Body of pancreas (tissue), 4 donors: Measurements from ENCODE around the gene CACNA2D4. TPM values are rescaled to one million over a fixed set of nuclear protein-coding genes. Genes with fewer than 3 reads are reported as not detected.
A peak's percentile ranks its signal among the peaks of the same experiment; 100 is the strongest.

Source experiments
- ATAC-seq: fragments of 150-250 bp; one replicate; pipeline ENCODE4 v1.9.1; 2016
- DNase-seq, 4 donors: peaks; one replicate each; pipeline ENCODE4 v3.0.0-alpha.2; 2019
- H3K27ac ChIP-seq, 4 donors: fragments of 200-600 bp; sonication (generic); 1 replicate in 3 of 4; 2 replicates in 1 of 4; pipeline versions ENCODE4 v1.5.1 to v1.6.1; 2016 to 2019; ENCODE audit warnings: mild to moderate bottlenecking in 1 of 4, mixed read lengths in 1 of 4, moderate library complexity in 1 of 4
- H3K27me3 ChIP-seq, 2 donors: fragments of 200-600 bp; sonication (generic); one replicate each; pipeline ENCODE4 v1.6.0; 2016; ENCODE audit warnings: mild to moderate bottlenecking in 1 of 2
- H3K36me3 ChIP-seq, 2 donors: fragments of 200-600 bp; sonication (generic); replicated peaks in 1 of 2; 2 replicates each; pipeline ENCODE4 v1.5.1; 2016; ENCODE audit warnings: low read depth in 2 of 2; ENCODE audit not compliant: insufficient read depth in 1 of 2
- H3K4me1 ChIP-seq: fragments of 200-600 bp; sonication (generic); one replicate; pipeline ENCODE4 v1.6.0; 2016
- H3K4me3 ChIP-seq, 2 donors: fragments of 200-600 bp; sonication (generic); 1 replicate in 1 of 2; 2 replicates in 1 of 2; pipeline ENCODE4 v1.5.1; 2016 to 2019
- H3K9me3 ChIP-seq, 3 donors: fragments of 200-600 bp; sonication (generic); 1 replicate in 2 of 3; 2 replicates in 1 of 3; pipeline ENCODE4 v1.5.1; 2016
- CTCF ChIP-seq, 7 experiments: fragments of 450-650 bp in 4 of 7; fragments of 200-600 bp in 3 of 7; sonication (generic) in 3 of 7; IDR thresholded peaks; one replicate each; pipeline ENCODE4 v1.5.1; 2016 to 2019; ENCODE audit warnings: antibody characterized with exemption in 7 of 7
- POLR2A ChIP-seq, 3 donors: fragments of 450-650 bp; IDR thresholded peaks; one replicate each; pipeline ENCODE4 v1.6.1; 2016; ENCODE audit warnings: antibody characterized with exemption in 3 of 3, mild to moderate bottlenecking in 2 of 3
- WGBS, 2 donors: methylation state at CpG; one replicate each; pipeline ENCODE4 v1.1.5; 2017; 5-methylcytosine and 5-hydroxymethylcytosine counted together
- intact Hi-C: fragments of 100-400 bp; cut with DNase I; formaldehyde crosslinking; loops from one replicate; pipeline ENCODE4 v1.15.1; 2023
- total RNA-seq, 2 donors: library from RNA; depleted of rRNA; stranded (reverse); fragments of >200 nt; gene quantifications; one replicate each; pipeline ENCODE4 v1.1.0, GENCODE V29; 2016

Gene CACNA2D4
- total RNA-seq, 2 donors from 2014 or later, result 3.6 TPM; not detected in 1

DNA sequence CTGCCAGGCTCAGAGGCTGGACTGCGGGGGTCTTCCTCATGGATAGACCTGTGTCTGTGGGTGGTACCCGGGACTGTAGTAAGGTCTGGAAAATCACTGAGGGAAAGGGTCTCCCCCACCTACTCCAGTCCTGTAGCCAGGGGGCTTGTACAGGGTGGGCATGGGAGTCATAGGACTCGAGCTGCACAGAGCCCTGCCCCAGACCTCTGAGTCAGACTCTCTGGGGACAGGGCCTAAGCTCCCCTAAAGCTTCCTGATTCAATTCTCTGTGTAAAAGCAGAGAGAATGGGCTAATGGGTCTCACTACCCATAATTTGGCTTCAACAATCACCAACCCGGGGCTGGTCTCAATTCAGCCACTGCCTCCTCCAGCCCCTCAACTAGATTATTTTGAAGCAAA is 71.0 kb downstream of the CACNA2D4 start:
- intact Hi-C loops, result no loop called here
- no peaks in the 10 kb centered on the region for H3K36me3 ChIP-seq
- WGBS, 2 donors, result 44 to 51% methylated on average over 2 to 4 of the region's 4 CpGs

DNA sequence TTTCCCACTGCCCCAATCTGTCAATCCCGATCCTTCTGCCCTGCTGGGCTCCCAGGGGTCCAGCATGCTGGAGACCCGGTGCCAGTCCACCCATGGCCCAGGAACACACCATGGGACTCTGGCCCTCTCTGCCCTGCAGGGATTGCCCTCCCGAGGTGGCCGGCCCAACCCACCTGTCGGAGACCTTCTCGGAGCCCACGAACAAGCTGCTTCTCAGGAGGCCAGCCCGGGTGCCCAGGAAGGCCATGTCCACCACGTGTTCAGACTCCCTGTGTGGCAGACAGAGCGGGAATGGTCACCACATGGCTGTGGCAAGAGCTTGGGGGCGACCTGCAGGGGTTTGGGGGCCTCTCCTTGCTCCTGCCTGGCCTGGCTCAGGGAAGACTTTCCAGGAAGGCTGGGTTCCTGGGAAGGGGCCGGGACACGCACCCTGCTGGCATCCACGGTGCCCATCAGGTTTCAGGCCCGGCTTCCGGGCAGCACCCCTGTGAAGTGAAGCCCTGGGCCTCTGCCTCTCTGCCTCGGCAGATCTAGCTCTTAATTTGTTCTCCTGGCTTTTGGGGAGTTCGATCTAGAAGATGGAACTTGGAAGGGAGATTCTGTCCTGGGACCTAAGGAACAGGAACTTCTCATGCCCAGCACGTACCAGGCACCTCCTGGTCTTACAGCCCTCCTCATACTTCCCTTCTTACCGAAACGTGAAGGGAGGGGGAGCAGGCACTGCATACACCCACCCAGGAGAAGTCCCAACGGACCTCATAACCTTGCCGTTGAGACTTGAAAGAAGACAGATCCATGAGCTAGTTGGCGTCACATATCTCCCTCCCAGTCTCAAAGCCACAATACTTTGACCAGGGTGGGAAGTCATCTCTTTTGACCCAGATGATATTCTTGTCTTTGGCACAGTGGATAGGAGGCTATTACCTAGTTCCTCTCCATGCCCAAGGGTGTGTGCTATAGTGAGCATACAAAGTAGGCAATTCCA is 71.7 kb downstream of the CACNA2D4 start:
- DNase-seq (peak in 1 of 4 donors; percentile 1), ATAC-seq (no peak)
- Histone ChIP-seq H3K27me3 (no peaks in the 10 kb centered on the region), H3K9me3 (no peaks in the 10 kb centered on the region), H3K27ac (no peak overlapping the region), H3K4me1 (no peaks in the 10 kb centered on the region), H3K4me3 (no peak overlapping the region), H3K36me3 (no peaks in the 10 kb centered on the region)
- TF ChIP-seq CTCF (IDR thresholded peaks at IDR 0.05) (no peak), POLR2A (IDR thresholded peaks at IDR 0.05) (no peak)
- WGBS, 2 donors, result 75 to 80% methylated on average over 13 to 24 of the region's 24 CpGs
- intact Hi-C loops, result no loop called here

More for the DNA sequence above, 71.0 kb downstream of the CACNA2D4 start:
- no peaks in the 10 kb centered on the region for H3K9me3 ChIP-seq
- DNase-seq, result no peak
- TF ChIP-seq CTCF (IDR thresholded peaks at IDR 0.05) (no peak), POLR2A (IDR thresholded peaks at IDR 0.05) (no peak)
- H3K27me3 ChIP-seq, result no peaks in the 10 kb centered on the region
- no peak overlapping the region for H3K27ac ChIP-seq
- H3K4me1 ChIP-seq, result no peaks in the 10 kb centered on the region
- no peak overlapping the region for H3K4me3 ChIP-seq
- ATAC-seq, result no peak

- intact Hi-C loops, result no loop called here
- Histone ChIP-seq H3K27ac (no peak overlapping the region), H3K27me3 (no peaks in the 10 kb centered on the region), H3K4me1 (no peaks in the 10 kb centered on the region), H3K36me3 (no peaks in the 10 kb centered on the region), H3K4me3 (no peak overlapping the region), H3K9me3 (no peaks in the 10 kb centered on the region)
- WGBS, 2 donors, result 87 to 91% methylated on average over 5 of the region's 5 CpGs
- DNase-seq, result no peak
- ATAC-seq, result no peak
- no peak for TF ChIP-seq POLR2A (IDR thresholded peaks at IDR 0.05)
- TF ChIP-seq CTCF (IDR thresholded peaks at IDR 0.05), result no peak
Observed at GRCh38 chr12:1845886-1846285, 72.6 kb downstream of the CACNA2D4 start.

- 70 to 75% methylated on average over 14 of the region's 14 CpGs for WGBS, 2 donors
- intact Hi-C loops, result no loop called here
- H3K36me3 ChIP-seq, result no peaks in the 10 kb centered on the region
- no peak overlapping the region for H3K4me3 ChIP-seq
- H3K27me3 ChIP-seq, result no peaks in the 10 kb centered on the region
- H3K27ac ChIP-seq, result no peak overlapping the region
- TF ChIP-seq POLR2A (IDR thresholded peaks at IDR 0.05), result no peak
- no peak for TF ChIP-seq CTCF (IDR thresholded peaks at IDR 0.05)
- DNase-seq, result peak in 2 of 4 donors; percentile 1 to 6
- H3K9me3 ChIP-seq, result no peaks in the 10 kb centered on the region
- no peaks in the 10 kb centered on the region for H3K4me1 ChIP-seq
- no peak for ATAC-seq
Observed at GRCh38 chr12:1845427-1845826, 73.0 kb downstream of the CACNA2D4 start.
